OCI-LY7 (cell line): ENCODE measurements around the gene XRN2. TPM values are rescaled to one million over a fixed set of nuclear protein-coding genes. Genes with fewer than 3 reads are reported as not detected.
"Not testable (repeated sequence)": the region's sequence is repeated elsewhere in the genome, so short reads cannot be mapped to it uniquely, and the experiment has no call there.

ENCODE experiments used
- BruUV-seq: library from RNA; stranded (reverse); fragments of 400-500 nt; replicated peaks from 2 replicates; lab custom pipeline; 2021; lab: Mats Ljungman, UMichigan
- CTCF ChIA-PET: fragments of 300-600 bp; sonication (Branson Sonifier 250); formaldehyde crosslinking; loops from one replicate; lab custom pipeline; 2022; ENCODE audit warnings: antibody characterized with exemption; ENCODE audit not compliant: unreplicated experiment; lab: Charles Lee
- POLR2A ChIA-PET: fragments of 300-600 bp; sonication (Branson Sonifier 250); formaldehyde crosslinking; loops from one replicate; lab custom pipeline; 2022; ENCODE audit warnings: antibody characterized with exemption; lab: Charles Lee
- DNase-seq: peaks from one replicate; pipeline ENCODE4 v3.0.0-alpha.2; 2015; ENCODE audit warnings: low spot score
- H2AFZ ChIP-seq: fragments of 200-600 bp; sonication (generic), shearing (Covaris generic); 2 replicates; pipeline ENCODE4 v1.6.1; 2014; ENCODE audit warnings: mild to moderate bottlenecking, antibody characterized with exemption, low read length, moderate library complexity
- H3K27ac ChIP-seq: fragments of 200-600 bp; sonication (generic); 2 replicates; pipeline ENCODE4 v1.5.1; 2014; ENCODE audit warnings: mixed run types, low read depth, mild to moderate bottlenecking, moderate library complexity, low read length, inconsistent platforms; ENCODE audit not compliant: poor library complexity, severe bottlenecking
- H3K36me3 ChIP-seq: fragments of 200-600 bp; sonication (generic); 2 replicates; pipeline ENCODE4 v1.6.1; 2014; ENCODE audit warnings: mild to moderate bottlenecking, antibody characterized with exemption, low read length, moderate library complexity, mixed read lengths; ENCODE audit not compliant: insufficient read depth
- H3K4me1 ChIP-seq: fragments of 200-600 bp; sonication (generic); 2 replicates; pipeline ENCODE4 v1.5.1; 2014; ENCODE audit warnings: mild to moderate bottlenecking, low read length; ENCODE audit not compliant: insufficient read depth, poor library complexity, severe bottlenecking
- H3K4me2 ChIP-seq: fragments of 200-600 bp; sonication (generic); 2 replicates; pipeline ENCODE4 v1.6.1; 2014; ENCODE audit warnings: mild to moderate bottlenecking, low read length
- H3K4me3 ChIP-seq: fragments of 200-600 bp; sonication (generic); 2 replicates; pipeline ENCODE4 v1.5.1; 2014; ENCODE audit warnings: mild to moderate bottlenecking, low read depth, low read length; ENCODE audit not compliant: poor library complexity, severe bottlenecking
- H3K79me2 ChIP-seq: fragments of 200-600 bp; sonication (generic); 2 replicates; pipeline ENCODE4 v1.6.1; 2016; ENCODE audit warnings: low read depth, mild to moderate bottlenecking, low read length, moderate library complexity, mixed read lengths; ENCODE audit not compliant: insufficient read depth
- H3K9me2 ChIP-seq: fragments of 200-600 bp; sonication (generic); 2 replicates; pipeline ENCODE4 v1.6.1; 2016; ENCODE audit warnings: mild to moderate bottlenecking, low read length, mixed read lengths; ENCODE audit not compliant: insufficient read depth
- H3K9me3 ChIP-seq: fragments of 200-600 bp; sonication (generic); 2 replicates; pipeline ENCODE4 v1.6.1; 2014; ENCODE audit warnings: mild to moderate bottlenecking, mixed run types, low read length, mixed read lengths
- H4K20me1 ChIP-seq: fragments of 200-600 bp; sonication (generic); 2 replicates; pipeline ENCODE4 v1.6.1; 2014; ENCODE audit warnings: mild to moderate bottlenecking, antibody characterized with exemption, low read length, moderate library complexity, mixed read lengths; ENCODE audit not compliant: insufficient read depth
- CTCF ChIP-seq: fragments of 200-600 bp; sonication (generic); conservative IDR thresholded peaks from 2 replicates; pipeline ENCODE4 v1.5.1; 2014; ENCODE audit warnings: mild to moderate bottlenecking, antibody characterized with exemption, low read length, moderate library complexity, mixed read lengths
- EZH2phosphoT487 ChIP-seq: fragments of 200-600 bp; sonication (generic); IDR thresholded peaks from 2 replicates; pipeline ENCODE4 v1.6.1; 2018; ENCODE audit warnings: low read depth, borderline replicate concordance, mild to moderate bottlenecking, mixed run types, antibody characterized with exemption, low read length, moderate library complexity, mixed read lengths
- intact Hi-C: fragments of 100-400 bp; cut with micrococcal nuclease; formaldehyde crosslinking; loops from one replicate; pipeline ENCODE4 v1.10.0; 2022; ENCODE audit not compliant: unreplicated experiment
- total RNA-seq, 2 experiments: library from RNA; depleted of rRNA in 1 of 2; stranded (reverse); fragments of >200 nt in 1 of 2; shearing (Covaris generic) in 1 of 2; gene quantifications; 2 replicates each; pipeline ENCODE4 v1.2.3, GENCODE V29; 2014 to 2022

Gene XRN2
- total RNA-seq, 2 experiments from 2014 or later: 47.9 to 50.3 TPM

GRCh38 chr20:21419147-21419546 lies 116.0 kb downstream of the XRN2 start:
- H3K9me3 ChIP-seq, CTCF ChIA-PET, BruUV-seq: not testable (repeated sequence)

GRCh38 chr20:21421601-21422236 lies 118.6 kb downstream of the XRN2 start:
- no peaks in the 10 kb centered on the region for H4K20me1 ChIP-seq
- no TSS peak for BruUV-seq
- H2AFZ ChIP-seq: no peak overlapping the region
- H3K79me2 ChIP-seq: no peaks in the 10 kb centered on the region
- POLR2A ChIA-PET: interaction anchor here (0.6 to 1.0 kb wide), 2 partner anchors 15 to 1405 kb away, joined by 3 to 4 read pairs; no protein-coding TSS in a partner anchor
- H3K4me1 ChIP-seq: no peaks in the 10 kb centered on the region
- no peak for DNase-seq
- H3K36me3 ChIP-seq: no peaks in the 10 kb centered on the region
- H3K9me2 ChIP-seq: no peaks in the 10 kb centered on the region
- no peak overlapping the region for H3K27ac ChIP-seq
- no peaks in the 10 kb centered on the region for H3K9me3 ChIP-seq
- no peak overlapping the region for H3K4me2 ChIP-seq
- TF ChIP-seq CTCF (no peak), EZH2phosphoT487 (no peak)
- intact Hi-C loops: no loop called here
- no peak overlapping the region for H3K4me3 ChIP-seq
- CTCF ChIA-PET: no interaction called here

More at GRCh38 chr20:21419147-21419546, 116.0 kb downstream of the XRN2 start:
- H3K9me2 ChIP-seq, POLR2A ChIA-PET, H4K20me1 ChIP-seq, H3K79me2 ChIP-seq, intact Hi-C loops, H3K4me3 ChIP-seq, H3K27ac ChIP-seq, H3K4me2 ChIP-seq, H3K36me3 ChIP-seq, H3K4me1 ChIP-seq, H2AFZ ChIP-seq, DNase-seq: not testable (repeated sequence)

GRCh38 chr20:21423712-21424111 lies 120.6 kb downstream of the XRN2 start:
- H3K9me3 ChIP-seq, H3K4me3 ChIP-seq, H3K36me3 ChIP-seq, H4K20me1 ChIP-seq, CTCF ChIA-PET, DNase-seq, intact Hi-C loops, H3K4me2 ChIP-seq, H2AFZ ChIP-seq, H3K9me2 ChIP-seq, POLR2A ChIA-PET, H3K27ac ChIP-seq, BruUV-seq, H3K79me2 ChIP-seq, H3K4me1 ChIP-seq: not testable (repeated sequence)
